H1 (cell line): ENCODE data around the gene ABHD11. TPM values are rescaled to one million over a fixed set of nuclear protein-coding genes. Genes with fewer than 3 reads are reported as not detected.
"Not testable (repeated sequence)": the region's sequence is repeated elsewhere in the genome, so short reads cannot be mapped to it uniquely, and the experiment has no call there.

Source experiments
- CTCF ChIA-PET: fragments of 300-600 bp; sonication (Branson Sonifier 250); formaldehyde crosslinking; loops from one replicate; lab custom pipeline; 2021; ENCODE audit not compliant: partially characterized antibody; lab: Charles Lee
- POLR2A ChIA-PET: fragments of 300-600 bp; sonication (Branson Sonifier 250); formaldehyde crosslinking; loops from one replicate; lab custom pipeline; 2021; ENCODE audit warnings: inconsistent platforms; ENCODE audit not compliant: partially characterized antibody; lab: Charles Lee
- DNase-seq, 2 experiments: peaks; one replicate each; pipeline versions ENCODE4 v3.0.0 to v3.0.0-alpha.2; 2010 to 2022; ENCODE audit warnings: low spot score in 2 of 2, low read depth in 1 of 2, mixed read lengths in 1 of 2
- FAIRE-seq: peaks from 2 replicates; lab custom pipeline; 2011; peaks lifted over from hg19 to GRCh38; lab: Jason Lieb, UNC
- H2AFZ ChIP-seq: 2 replicates; pipeline ENCODE4 v1.8.1; 2012; ENCODE audit warnings: low read length, inconsistent platforms
- H2AK5ac ChIP-seq: 2 replicates; pipeline ENCODE4 v1.6.1; 2013; ENCODE audit warnings: low read depth, low read length
- H2BK120ac ChIP-seq: replicated peaks from 2 replicates; pipeline ENCODE3; 2013; ENCODE audit warnings: low read depth, low read length, inconsistent platforms
- H2BK12ac ChIP-seq: 2 replicates; pipeline ENCODE4 v1.6.1; 2013; ENCODE audit warnings: low read depth, low read length
- H2BK15ac ChIP-seq: 2 replicates; pipeline ENCODE4 v1.6.1; 2013; ENCODE audit warnings: low read length
- H2BK20ac ChIP-seq: 2 replicates; pipeline ENCODE4 v1.6.1; 2013; ENCODE audit warnings: low read length
- H2BK5ac ChIP-seq: 2 replicates; pipeline ENCODE4 v1.6.1; 2013; ENCODE audit warnings: low read depth, low read length
- H3K14ac ChIP-seq: 2 replicates; pipeline ENCODE4 v1.6.1; 2013; ENCODE audit warnings: inconsistent platforms; ENCODE audit not compliant: insufficient read length
- H3K18ac ChIP-seq: 2 replicates; pipeline ENCODE4 v1.6.1; 2013; ENCODE audit warnings: low read length; ENCODE audit errors: extremely low read depth
- H3K23ac ChIP-seq: 2 replicates; pipeline ENCODE4 v1.6.1; 2013; ENCODE audit warnings: inconsistent platforms; ENCODE audit not compliant: insufficient read length
- H3K23me2 ChIP-seq: 2 replicates; pipeline ENCODE4 v1.6.1; 2013; ENCODE audit warnings: low read depth, low read length
- H3K27ac ChIP-seq: 2 replicates; pipeline ENCODE4 v1.6.1; 2011; ENCODE audit warnings: low read depth, low read length, inconsistent platforms
- H3K27me3 ChIP-seq, 4 experiments: replicated peaks in 1 of 4; 1 replicate in 1 of 4; 2 replicates in 3 of 4; pipeline versions ENCODE4 v1.6.1 to v1.8.1; 2011 to 2013; ENCODE audit warnings: low read length in 3 of 4, mild to moderate bottlenecking in 3 of 4, inconsistent platforms in 2 of 4, mixed read lengths in 2 of 4, moderate library complexity in 1 of 4; ENCODE audit not compliant: control insufficient read depth in 3 of 4, insufficient read depth in 3 of 4; ENCODE audit errors: extremely low read depth in 1 of 4
- H3K36me3 ChIP-seq, 4 experiments: 2 replicates each; pipeline versions ENCODE4 v1.6.1 to v1.8.1; 2011 to 2013; ENCODE audit warnings: mild to moderate bottlenecking in 4 of 4, low read length in 3 of 4, moderate library complexity in 2 of 4, control low read depth in 1 of 4, inconsistent platforms in 1 of 4; ENCODE audit not compliant: insufficient read depth in 4 of 4, control insufficient read depth in 2 of 4
- H3K4ac ChIP-seq: replicated peaks from 2 replicates; pipeline ENCODE3; 2013; ENCODE audit warnings: low read length, low read depth, mixed read lengths, inconsistent platforms; ENCODE audit not compliant: insufficient read length
- H3K4me1 ChIP-seq, 4 experiments: replicated peaks in 1 of 4; 1 replicate in 1 of 4; 2 replicates in 3 of 4; pipeline versions ENCODE4 v1.6.1 to v1.8.1; 2011 to 2013; ENCODE audit warnings: low read length in 3 of 4, inconsistent platforms in 2 of 4, mixed read lengths in 1 of 4; ENCODE audit not compliant: insufficient read depth in 4 of 4, control insufficient read depth in 3 of 4
- H3K4me2 ChIP-seq, 2 experiments: 2 replicates each; pipeline versions ENCODE4 v1.6.1 to v1.8.1; 2011 to 2013; ENCODE audit warnings: low read depth in 2 of 2, low read length in 2 of 2, control low read depth in 1 of 2, inconsistent platforms in 1 of 2, mild to moderate bottlenecking in 1 of 2; ENCODE audit not compliant: insufficient read depth in 1 of 2
- H3K4me3 ChIP-seq, 4 experiments: fragments of 200-600, 300-600 bp in 1 of 4; sonication (generic), shearing (Covaris generic), sonication (Bioruptor Twin) in 1 of 4; 2 replicates each; pipeline versions ENCODE4 v1.5.1 to v1.8.1; 2011 to 2016; ENCODE audit warnings: low read length in 4 of 4, low read depth in 3 of 4, control low read depth in 2 of 4, inconsistent platforms in 2 of 4, mild to moderate bottlenecking in 2 of 4, mixed read lengths in 1 of 4, moderate library complexity in 1 of 4; ENCODE audit not compliant: insufficient read depth in 2 of 4; ENCODE audit errors: extremely low read depth in 1 of 4
- H3K56ac ChIP-seq: replicated peaks from 2 replicates; pipeline ENCODE3; 2013; ENCODE audit warnings: low read depth, mild to moderate bottlenecking, mixed read lengths, low read length, inconsistent platforms; ENCODE audit not compliant: insufficient read length
- H3K79me1 ChIP-seq: 2 replicates; pipeline ENCODE4 v1.6.1; 2013; ENCODE audit warnings: low read depth, low read length, control low read depth
- H3K79me2 ChIP-seq, 2 experiments: 2 replicates each; pipeline versions ENCODE4 v1.6.1 to v1.8.1; 2012 to 2013; ENCODE audit warnings: low read length in 2 of 2, mild to moderate bottlenecking in 2 of 2, inconsistent platforms in 1 of 2; ENCODE audit not compliant: insufficient read depth in 2 of 2, control insufficient read depth in 1 of 2
- H3K9ac ChIP-seq, 4 experiments: replicated peaks in 1 of 4; 1 replicate in 1 of 4; 2 replicates in 3 of 4; pipeline versions ENCODE4 v1.6.1 to v1.8.1; 2011 to 2013; ENCODE audit warnings: low read depth in 3 of 4, low read length in 3 of 4, control low read depth in 2 of 4, mild to moderate bottlenecking in 2 of 4, moderate library complexity in 2 of 4, inconsistent platforms in 1 of 4; ENCODE audit errors: extremely low read depth in 1 of 4
- H3K9me3 ChIP-seq, 2 experiments: 2 replicates each; pipeline versions ENCODE4 v1.6.1 to v1.8.1; 2012 to 2013; ENCODE audit warnings: mild to moderate bottlenecking in 2 of 2, moderate library complexity in 2 of 2, control low read depth in 1 of 2, inconsistent platforms in 1 of 2, low read depth in 1 of 2, low read length in 1 of 2, mixed read lengths in 1 of 2; ENCODE audit not compliant: insufficient read depth in 2 of 2
- H4K20me1 ChIP-seq, 2 experiments: replicated peaks in 1 of 2; 2 replicates each; pipeline versions ENCODE3 to v1.8.1; 2011 to 2013; ENCODE audit warnings: inconsistent platforms in 2 of 2, low read length in 2 of 2, mild to moderate bottlenecking in 1 of 2; ENCODE audit not compliant: insufficient read depth in 2 of 2, control insufficient read depth in 1 of 2
- H4K5ac ChIP-seq: 2 replicates; pipeline ENCODE4 v1.6.1; 2013; ENCODE audit warnings: low read length, low read depth, mixed read lengths, inconsistent platforms; ENCODE audit not compliant: insufficient read length
- H4K8ac ChIP-seq: 2 replicates; pipeline ENCODE4 v1.8.0; 2013; ENCODE audit warnings: mild to moderate bottlenecking, moderate library complexity, low read length, inconsistent platforms; ENCODE audit not compliant: insufficient read depth; ENCODE audit errors: extremely low read depth
- H4K91ac ChIP-seq: replicated peaks from 2 replicates; pipeline ENCODE3; 2013; ENCODE audit warnings: low read length, mixed read lengths, inconsistent platforms; ENCODE audit not compliant: insufficient read length
- WGBS, 2 experiments: shearing (Covaris generic) in 1 of 2; methylation state at CpG; one replicate each; pipeline versions ENCODE4 v1.1.6 to v1.1.7; 2013 to 2015; ENCODE audit warnings: low lambda C conversion rate in 2 of 2, mixed read lengths in 2 of 2, inconsistent platforms in 1 of 2, low coverage in 1 of 2, missing lambda C conversion rate in 1 of 2; ENCODE audit not compliant: insufficient replicate concordance in 2 of 2, insufficient coverage in 1 of 2, insufficient read length in 1 of 2; ENCODE audit errors: extremely low coverage in 1 of 2, missing lambda C conversion rate in 1 of 2; 5-methylcytosine and 5-hydroxymethylcytosine counted together
- polyA plus RNA-seq, 7 experiments: library from polyadenylated mRNA; depleted of rRNA in 3 of 7; stranded (reverse) in 5 of 7; unstranded in 2 of 7; fragments of >200 nt in 5 of 7; fragments of 200-250 nt in 2 of 7; gene quantifications; 1 replicate in 5 of 7; 2 replicates in 1 of 7; 4 replicates in 1 of 7; pipeline versions ENCODE4 v1.2.1 to v1.2.3, GENCODE V29; 2011 to 2013; ENCODE audit warnings: missing spikeins in 2 of 7, mixed read lengths in 2 of 7
- total RNA-seq: library from RNA; stranded (reverse); fragmentation: NEBNext Ultra II Directional; extraction: Animal tissue kit (Norgen Biotek cat#: 25700); gene quantifications from 2 replicates; pipeline ENCODE4 v1.2.1, GENCODE V29; 2021

ABHD11 gene
- total and polyA plus RNA-seq, 2 of the 8 experiments (the other 6 are each of a cell fraction or from before 2014, with no cell fraction given): 19.8 to 42.2 TPM

- CTCF ChIA-PET: interaction anchor here (0.6 to 3.9 kb wide), 7 partner anchors 9 to 115 kb away, joined by 3 to 45 read pairs (median 4); no protein-coding TSS in a partner anchor
- WGBS, 2 experiments: 83% methylated on average over 4 of the region's 4 CpGs; no CpG with 5 or more reads in 1 of the 2 experiments
These were observed 16.4 kb downstream of the ABHD11 start for GRCh38 chr7:73722182-73722581.

More at GRCh38 chr7:73722182-73722581, 16.4 kb downstream of the ABHD11 start:
- H3K4me2 ChIP-seq, H2BK12ac ChIP-seq, H3K36me3 ChIP-seq, H4K8ac ChIP-seq, DNase-seq, H3K4ac ChIP-seq, H3K4me3 ChIP-seq, H3K23ac ChIP-seq, FAIRE-seq, H2BK15ac ChIP-seq, H3K79me2 ChIP-seq, H4K5ac ChIP-seq, H3K23me2 ChIP-seq, H3K79me1 ChIP-seq, POLR2A ChIA-PET, H3K9me3 ChIP-seq, H2AK5ac ChIP-seq, H2AFZ ChIP-seq, H3K27ac ChIP-seq, H4K91ac ChIP-seq, H3K9ac ChIP-seq, H2BK120ac ChIP-seq, H3K4me1 ChIP-seq, H2BK5ac ChIP-seq, H3K14ac ChIP-seq, H3K18ac ChIP-seq, H3K56ac ChIP-seq, H2BK20ac ChIP-seq: not testable (repeated sequence)
- Histone ChIP-seq H3K27me3 (peaks cover 0 to 18% (median 13%) of the 10 kb centered on the region in 4 experiments; a peak in 5 of 7 replicates), H4K20me1 (peaks cover 6 to 11% of the 10 kb centered on the region in 2 experiments)
